Neural progenitor cell (in vitro differentiated cells): ENCODE results near the gene POR. TPM values are rescaled to one million over a fixed set of nuclear protein-coding genes. Genes with fewer than 3 reads are reported as not detected.

Source experiments
- DNase-seq: peaks from one replicate; pipeline ENCODE4 v3.0.0-alpha.2; 2016; ENCODE audit warnings: low spot score
- H2AFZ ChIP-seq: fragments of 200-600 bp; sonication (generic); replicated peaks from 2 replicates; pipeline ENCODE4 v1.6.1; 2016; ENCODE audit warnings: antibody characterized with exemption
- H3F3A ChIP-seq: fragments of 200-600 bp; sonication (generic); 2 replicates; pipeline ENCODE4 v1.6.1; 2016; ENCODE audit warnings: antibody characterized with exemption, low read depth
- H3K27ac ChIP-seq: fragments of 200-600 bp; sonication (generic); 2 replicates; pipeline ENCODE4 v1.5.1; 2016; ENCODE audit warnings: mild to moderate bottlenecking
- H3K27me3 ChIP-seq: fragments of 200-600 bp; sonication (generic); 2 replicates; pipeline ENCODE4 v1.6.1; 2016; ENCODE audit warnings: mild to moderate bottlenecking, moderate library complexity
- H3K36me3 ChIP-seq: fragments of 200-600 bp; sonication (generic); 2 replicates; pipeline ENCODE4 v1.5.1; 2016
- H3K4me1 ChIP-seq: fragments of 200-600 bp; sonication (generic); 2 replicates; pipeline ENCODE4 v1.6.1; 2016; ENCODE audit warnings: mixed run types
- H3K4me2 ChIP-seq: fragments of 200-600 bp; sonication (generic); 2 replicates; pipeline ENCODE4 v1.6.1; 2016
- H3K4me3 ChIP-seq: fragments of 200-600 bp; sonication (generic); 2 replicates; pipeline ENCODE4 v1.5.1; 2016
- H3K79me2 ChIP-seq: fragments of 200-600 bp; sonication (generic); 2 replicates; pipeline ENCODE4 v1.6.1; 2016; ENCODE audit warnings: low read depth
- H3K9ac ChIP-seq: fragments of 200-600 bp; sonication (generic); 2 replicates; pipeline ENCODE4 v1.6.1; 2016
- H3K9me3 ChIP-seq: fragments of 200-600 bp; sonication (generic); 2 replicates; pipeline ENCODE4 v1.5.1; 2016; ENCODE audit warnings: low read depth
- H4K20me1 ChIP-seq: fragments of 200-600 bp; sonication (generic); 2 replicates; pipeline ENCODE4 v1.6.1; 2016; ENCODE audit warnings: low read depth
- H3K27ac Mint-ChIP-seq: 3 replicates; pipeline ENCODE4 v1.8.0; 2021; ENCODE audit warnings: mixed read lengths
- H3K27me3 Mint-ChIP-seq: 2 replicates; pipeline ENCODE4 v1.8.0; 2022; ENCODE audit warnings: low read depth, mild to moderate bottlenecking, inconsistent platforms, moderate library complexity, mixed read lengths; ENCODE audit not compliant: insufficient read depth
- H3K36me3 Mint-ChIP-seq: 3 replicates; pipeline ENCODE4 v1.8.0; 2021; ENCODE audit warnings: mixed read lengths
- H3K4me1 Mint-ChIP-seq: 3 replicates; pipeline ENCODE4 v1.8.0; 2021; ENCODE audit warnings: mixed read lengths
- H3K4me3 Mint-ChIP-seq: 3 replicates; pipeline ENCODE4 v1.8.0; 2021; ENCODE audit warnings: mild to moderate bottlenecking, moderate library complexity, mixed read lengths
- H3K9me3 Mint-ChIP-seq: 3 replicates; pipeline ENCODE4 v1.8.0; 2020; ENCODE audit warnings: mixed read lengths
- CTCF ChIP-seq: fragments of 200-600 bp; sonication (generic); IDR thresholded peaks from 2 replicates; pipeline ENCODE4 v1.5.1; 2017; ENCODE audit warnings: antibody characterized with exemption, mild to moderate bottlenecking
- EZH2 ChIP-seq: fragments of 200-600 bp; sonication (generic); IDR thresholded peaks from 2 replicates; pipeline ENCODE4 v1.6.1; 2017; ENCODE audit warnings: antibody characterized with exemption, mild to moderate bottlenecking, moderate library complexity
- EZH2phosphoT487 ChIP-seq: fragments of 200-600 bp; sonication (generic); IDR thresholded peaks from 2 replicates; pipeline ENCODE4 v1.6.1; 2017; ENCODE audit warnings: antibody characterized with exemption
- total RNA-seq: library from RNA; depleted of rRNA; stranded (reverse); fragments of >200 nt; gene quantifications from 2 replicates; pipeline ENCODE4 v1.2.3, GENCODE V29; 2015; ENCODE audit warnings: low replicate concordance

Gene POR
- total RNA-seq, 1 donor from 2014 or later: 38.6 TPM

DNA sequence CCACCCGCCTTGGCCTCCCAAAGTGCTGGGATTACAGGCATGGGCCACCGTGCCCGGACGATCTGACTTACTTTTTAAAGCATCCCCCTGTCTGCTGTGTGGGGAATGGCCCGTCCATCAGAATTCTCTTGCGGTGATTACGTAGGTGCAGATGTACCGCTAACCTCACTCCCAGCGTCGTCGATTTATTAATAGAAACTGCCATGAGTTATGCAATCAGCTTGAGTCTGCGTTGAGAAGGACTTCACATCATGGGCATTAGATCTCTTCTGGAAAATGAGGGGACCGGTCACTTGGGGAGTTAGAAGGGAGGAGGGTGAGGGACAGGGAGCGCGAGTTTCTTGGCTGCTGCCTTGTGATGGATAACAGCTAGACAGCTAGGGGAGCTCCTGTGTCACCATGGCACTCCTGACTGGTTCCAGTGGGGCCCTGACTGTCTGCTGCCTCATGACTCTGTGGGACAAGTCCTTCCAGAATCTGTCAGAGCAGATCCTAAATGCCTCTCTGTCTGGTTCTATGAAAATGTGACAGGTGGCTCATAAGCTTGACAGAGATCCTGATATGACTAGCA lies 35.2 kb downstream of the POR start:
- no peaks in the 10 kb centered on the region for H3F3A ChIP-seq
- DNase-seq: no peak
- no peak overlapping the region for H2AFZ ChIP-seq
- H3K9ac ChIP-seq: no peak overlapping the region
- H3K4me3 Mint-ChIP-seq: no peak overlapping the region
- peaks cover 16% of the 10 kb centered on the region for H3K36me3 Mint-ChIP-seq
- peaks cover 20% of the 10 kb centered on the region for H4K20me1 ChIP-seq
- H3K4me3 ChIP-seq: no peak overlapping the region
- H3K4me2 ChIP-seq: no peak overlapping the region
- H3K9me3 Mint-ChIP-seq: peaks cover 6% of the 10 kb centered on the region
- peaks cover 2% of the 10 kb centered on the region for H3K27me3 Mint-ChIP-seq
- no peaks in the 10 kb centered on the region for H3K9me3 ChIP-seq
- peaks cover 25% of the 10 kb centered on the region for H3K79me2 ChIP-seq
- TF ChIP-seq EZH2phosphoT487 (no peak), EZH2 (no peak), CTCF (no peak)
- H3K27me3 ChIP-seq: no peaks in the 10 kb centered on the region
- no peak overlapping the region for H3K27ac ChIP-seq
- H3K27ac Mint-ChIP-seq: peak overlapping the region; percentile 30
- H3K36me3 ChIP-seq: no peaks in the 10 kb centered on the region
- no peaks in the 10 kb centered on the region for H3K4me1 ChIP-seq
- peaks cover 30% of the 10 kb centered on the region for H3K4me1 Mint-ChIP-seq

GRCh38 chr7:75951506-75951905 lies 36.6 kb downstream of the POR start:
- no peak overlapping the region for H3K4me3 Mint-ChIP-seq
- TF ChIP-seq CTCF (no peak), EZH2 (no peak), EZH2phosphoT487 (no peak)
- peaks cover 2% of the 10 kb centered on the region for H3K27me3 Mint-ChIP-seq
- Histone ChIP-seq H3K9me3 (no peaks in the 10 kb centered on the region), H2AFZ (no peak overlapping the region), H3K4me3 (no peak overlapping the region), H3K4me1 (no peaks in the 10 kb centered on the region), H3K27ac (no peak overlapping the region), H3K27me3 (no peaks in the 10 kb centered on the region), H3K4me2 (no peak overlapping the region), H3K79me2 (peaks cover 21% of the 10 kb centered on the region), H4K20me1 (peaks cover 8% of the 10 kb centered on the region), H3F3A (no peaks in the 10 kb centered on the region), H3K9ac (no peak overlapping the region), H3K36me3 (no peaks in the 10 kb centered on the region)
- H3K4me1 Mint-ChIP-seq: peaks cover 23% of the 10 kb centered on the region
- no peak for DNase-seq
- H3K9me3 Mint-ChIP-seq: peaks cover 6% of the 10 kb centered on the region
- H3K36me3 Mint-ChIP-seq: peaks cover 18% of the 10 kb centered on the region
- no peak overlapping the region for H3K27ac Mint-ChIP-seq

- Histone ChIP-seq H2AFZ (no peak overlapping the region), H3K79me2 (peaks cover 19% of the 10 kb centered on the region), H3K4me2 (no peak overlapping the region), H3K4me1 (peaks cover 6% of the 10 kb centered on the region), H3K27ac (no peak overlapping the region), H3K36me3 (no peaks in the 10 kb centered on the region), H3K27me3 (no peaks in the 10 kb centered on the region), H3K4me3 (no peak overlapping the region), H3F3A (peaks cover 7% of the 10 kb centered on the region), H3K9me3 (no peaks in the 10 kb centered on the region), H4K20me1 (peaks cover 4% of the 10 kb centered on the region), H3K9ac (no peak overlapping the region)
- TF ChIP-seq EZH2phosphoT487 (no peak), CTCF (no peak), EZH2 (no peak)
- Mint-ChIP-seq H3K9me3 (peaks cover 6% of the 10 kb centered on the region), H3K27ac (no peak overlapping the region), H3K27me3 (peaks cover under 1% of the 10 kb centered on the region), H3K4me1 (peaks cover 24% of the 10 kb centered on the region), H3K4me3 (no peak overlapping the region), H3K36me3 (peaks cover 24% of the 10 kb centered on the region)
- no peak for DNase-seq
These were observed 38.5 kb downstream of the POR start for GRCh38 chr7:75953431-75953830.
